Kidney epithelial cell (primary cell): ENCODE data around the gene TWF2. TPM values are rescaled to one million over a fixed set of nuclear protein-coding genes. Genes with fewer than 3 reads are reported as not detected.

ENCODE experiments used
- DNase-seq: peaks from one replicate; pipeline ENCODE4 v3.0.0-alpha.2; 2010; ENCODE audit warnings: low read depth
- H3K27me3 ChIP-seq: 2 replicates; pipeline ENCODE4 v1.6.0; 2011; ENCODE audit warnings: low read length; ENCODE audit not compliant: control insufficient read depth, insufficient read depth
- H3K36me3 ChIP-seq: 2 replicates; pipeline ENCODE4 v1.5.1; 2011; ENCODE audit warnings: low read length; ENCODE audit not compliant: control insufficient read depth, insufficient read depth
- H3K4me3 ChIP-seq: 2 replicates; pipeline ENCODE4 v1.5.1; 2011; ENCODE audit warnings: low read depth, mild to moderate bottlenecking, control low read depth, low read length
- total RNA-seq: library from RNA; depleted of rRNA; stranded (reverse); fragments of >200 nt; gene quantifications from 2 replicates; pipeline ENCODE4 v1.2.3, GENCODE V29; 2015
- TF ChIP-seq, protein P1 (sequence below): IDR thresholded peaks from 2 replicates; pipeline ENCODE4 v1.5.1; 2011; ENCODE audit warnings: mild to moderate bottlenecking, moderate library complexity, low read length, control low read depth, inconsistent platforms; ENCODE audit not compliant: insufficient read depth, poor library complexity, severe bottlenecking

TWF2 gene
- total RNA-seq, 1 donor from 2014 or later = 159 TPM

DNA sequence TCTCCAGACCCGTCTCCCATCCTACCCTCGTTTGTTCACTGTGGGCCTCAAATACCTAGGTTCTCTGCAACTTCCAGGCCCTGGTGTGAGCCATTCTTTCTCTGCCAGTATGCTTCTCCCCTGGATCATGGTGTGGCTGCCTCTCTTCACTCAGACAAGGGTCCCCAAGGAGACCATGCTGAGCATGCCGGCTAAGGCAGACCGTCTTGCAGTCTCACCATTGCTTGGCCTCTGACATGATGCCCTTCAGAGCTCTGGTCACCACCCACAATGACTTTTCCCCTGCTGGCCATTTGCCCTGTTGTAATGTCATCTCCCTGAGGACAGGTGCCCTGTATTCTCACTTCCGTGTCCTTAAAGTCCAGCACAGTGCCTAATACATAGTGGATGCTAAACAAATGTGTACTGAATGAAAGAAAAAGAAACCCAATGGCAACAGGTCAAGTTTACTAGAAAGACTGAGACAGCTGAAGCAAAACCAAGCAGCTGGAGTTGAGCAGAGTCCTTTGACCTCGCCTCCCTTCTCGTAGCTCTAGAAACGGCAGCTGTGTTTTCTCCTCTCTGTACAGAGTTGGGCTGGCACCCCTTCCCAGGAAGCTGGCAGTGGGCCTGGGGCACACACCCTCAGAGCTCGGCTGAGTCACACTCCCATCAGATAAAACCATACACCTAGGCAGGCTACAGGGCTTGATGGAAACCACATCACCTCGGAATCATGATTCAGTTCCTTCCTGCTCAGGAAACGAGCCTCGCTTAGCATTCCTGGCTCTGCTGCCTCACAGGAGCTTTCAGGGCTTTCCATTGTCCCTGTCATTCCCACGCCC, 22.2 kb downstream of the TWF2 start:
- TF ChIP-seq, protein P1, sequence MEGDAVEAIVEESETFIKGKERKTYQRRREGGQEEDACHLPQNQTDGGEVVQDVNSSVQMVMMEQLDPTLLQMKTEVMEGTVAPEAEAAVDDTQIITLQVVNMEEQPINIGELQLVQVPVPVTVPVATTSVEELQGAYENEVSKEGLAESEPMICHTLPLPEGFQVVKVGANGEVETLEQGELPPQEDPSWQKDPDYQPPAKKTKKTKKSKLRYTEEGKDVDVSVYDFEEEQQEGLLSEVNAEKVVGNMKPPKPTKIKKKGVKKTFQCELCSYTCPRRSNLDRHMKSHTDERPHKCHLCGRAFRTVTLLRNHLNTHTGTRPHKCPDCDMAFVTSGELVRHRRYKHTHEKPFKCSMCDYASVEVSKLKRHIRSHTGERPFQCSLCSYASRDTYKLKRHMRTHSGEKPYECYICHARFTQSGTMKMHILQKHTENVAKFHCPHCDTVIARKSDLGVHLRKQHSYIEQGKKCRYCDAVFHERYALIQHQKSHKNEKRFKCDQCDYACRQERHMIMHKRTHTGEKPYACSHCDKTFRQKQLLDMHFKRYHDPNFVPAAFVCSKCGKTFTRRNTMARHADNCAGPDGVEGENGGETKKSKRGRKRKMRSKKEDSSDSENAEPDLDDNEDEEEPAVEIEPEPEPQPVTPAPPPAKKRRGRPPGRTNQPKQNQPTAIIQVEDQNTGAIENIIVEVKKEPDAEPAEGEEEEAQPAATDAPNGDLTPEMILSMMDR = no peak
- no peaks in the 10 kb centered on the region for H3K27me3 ChIP-seq
- DNase-seq = peak; percentile 83
- H3K36me3 ChIP-seq = no peaks in the 10 kb centered on the region
- H3K4me3 ChIP-seq = no peak overlapping the region

DNA sequence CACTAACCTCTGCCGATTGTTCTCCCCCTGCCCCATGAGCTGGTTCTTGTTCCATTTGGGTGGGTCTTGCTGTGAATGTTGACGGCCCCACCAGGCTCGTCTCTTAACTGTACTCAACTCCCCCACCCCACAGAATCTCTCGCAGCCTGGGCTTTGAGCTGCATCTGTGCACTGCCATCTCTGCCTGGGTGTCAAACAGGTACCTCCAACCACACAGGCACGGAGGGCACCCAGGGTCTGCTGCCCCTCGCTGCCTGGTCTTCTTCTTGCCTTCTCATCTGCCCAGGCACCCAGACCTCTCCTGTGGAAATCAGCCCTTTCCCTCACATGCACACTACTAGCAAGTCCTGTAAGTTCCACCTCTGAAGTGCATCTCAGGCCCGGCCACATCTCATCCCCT, 23.6 kb downstream of the TWF2 start:
- TF ChIP-seq, protein P1 = no peak
- no peak for DNase-seq
- Histone ChIP-seq H3K4me3 (no peak overlapping the region), H3K27me3 (no peaks in the 10 kb centered on the region), H3K36me3 (peaks cover 2% of the 10 kb centered on the region)

DNA sequence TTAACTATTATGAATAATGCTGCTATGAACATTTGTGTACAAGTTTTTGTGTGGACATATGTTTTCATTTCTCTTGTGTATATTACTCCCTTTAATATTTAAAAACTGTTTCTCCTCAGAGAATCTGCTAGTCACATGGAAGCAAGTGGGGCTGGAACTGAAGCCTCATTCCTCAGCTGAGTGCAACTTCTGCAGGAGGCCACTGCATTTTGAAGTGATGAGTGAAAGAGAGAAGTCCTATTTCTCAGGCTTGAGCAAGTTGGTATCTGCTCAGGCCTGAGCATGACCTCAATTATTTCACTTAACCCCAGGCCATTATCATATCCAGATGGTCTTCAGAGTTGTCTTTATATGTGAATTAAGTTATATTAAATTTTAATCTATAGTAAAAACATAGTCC, 25.1 kb downstream of the TWF2 start:
- no peaks in the 10 kb centered on the region for H3K27me3 ChIP-seq
- TF ChIP-seq, protein P1 = no peak
- no peak for DNase-seq
- H3K36me3 ChIP-seq = peaks cover 2% of the 10 kb centered on the region
- no peak overlapping the region for H3K4me3 ChIP-seq

DNA sequence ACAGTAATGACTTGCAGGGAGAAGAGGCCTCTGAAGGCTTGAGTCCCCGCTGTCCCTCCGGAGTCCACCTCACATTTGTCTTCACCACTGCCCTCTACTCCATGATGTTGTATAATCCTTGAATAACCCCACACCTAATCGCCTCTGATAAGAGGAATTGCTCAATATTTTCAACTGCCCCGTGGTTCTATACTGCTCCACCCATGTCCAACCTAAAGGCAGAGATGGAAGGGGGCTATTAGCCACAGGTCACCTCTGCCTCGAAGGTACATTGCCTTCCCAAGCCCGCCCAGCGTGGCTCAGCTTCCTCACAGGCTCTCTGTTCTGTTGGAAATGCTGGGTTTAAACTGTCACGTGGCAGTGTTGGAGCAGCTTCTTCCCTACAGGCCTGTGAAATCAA, 26.0 kb downstream of the TWF2 start:
- TF ChIP-seq, protein P1 = no peak
- Histone ChIP-seq H3K4me3 (no peak overlapping the region), H3K27me3 (no peaks in the 10 kb centered on the region), H3K36me3 (peaks cover 2% of the 10 kb centered on the region)
- no peak for DNase-seq

DNA sequence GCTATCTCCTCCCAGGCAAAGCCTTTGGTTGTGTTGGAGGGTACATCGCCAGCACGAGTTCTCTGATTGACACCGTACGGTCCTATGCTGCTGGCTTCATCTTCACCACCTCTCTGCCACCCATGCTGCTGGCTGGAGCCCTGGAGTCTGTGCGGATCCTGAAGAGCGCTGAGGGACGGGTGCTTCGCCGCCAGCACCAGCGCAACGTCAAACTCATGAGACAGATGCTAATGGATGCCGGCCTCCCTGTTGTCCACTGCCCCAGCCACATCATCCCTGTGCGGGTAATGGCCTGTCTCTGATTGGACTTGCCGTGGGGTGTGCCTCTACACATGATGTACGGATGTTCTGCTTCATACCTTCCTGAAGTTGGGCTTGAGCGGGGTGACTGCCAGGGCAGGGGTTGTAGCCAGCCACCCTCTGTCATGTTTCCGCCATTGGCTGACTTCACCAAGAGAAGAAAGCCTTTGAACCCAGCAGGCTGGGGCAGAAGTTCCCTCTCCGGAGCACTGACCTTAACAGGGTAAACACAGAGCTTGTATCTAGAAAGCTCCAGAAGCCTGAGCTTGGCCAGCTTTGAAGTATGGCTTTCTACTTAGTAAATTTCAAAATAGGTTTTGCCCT, 27.6 kb downstream of the TWF2 start:
- Histone ChIP-seq H3K36me3 (peaks cover 2% of the 10 kb centered on the region), H3K4me3 (no peak overlapping the region), H3K27me3 (no peaks in the 10 kb centered on the region)
- TF ChIP-seq, protein P1 = no peak
- DNase-seq = no peak

DNA sequence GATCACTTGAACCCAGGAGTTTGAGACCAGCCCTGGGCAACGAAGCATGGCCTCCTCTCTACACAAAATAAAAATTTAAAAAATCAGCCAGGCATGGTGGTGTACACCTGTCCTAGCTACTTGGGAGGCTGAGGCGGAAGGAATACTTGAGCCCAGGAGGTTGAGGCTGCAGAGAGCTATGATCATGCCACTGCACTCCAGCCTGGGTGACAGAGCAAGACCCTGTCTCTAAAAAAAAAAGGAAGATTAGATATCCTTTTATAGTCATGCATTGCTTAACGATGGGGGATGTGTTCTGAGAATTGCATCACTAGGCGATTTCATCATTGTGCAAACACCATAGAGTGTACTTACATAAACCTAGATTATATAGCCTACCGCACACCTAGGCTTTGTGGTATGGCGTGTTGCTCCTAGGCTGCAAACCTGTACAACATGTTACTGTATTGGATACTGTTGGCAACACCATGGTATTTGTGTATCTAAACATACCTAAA, 28.4 kb downstream of the TWF2 start:
- Histone ChIP-seq H3K36me3 (peaks cover 2% of the 10 kb centered on the region), H3K27me3 (no peaks in the 10 kb centered on the region), H3K4me3 (no peak overlapping the region)
- TF ChIP-seq, protein P1 = no peak
- DNase-seq = no peak
